ENCODE results near the gene SERGEF.

Gene SERGEF

DNA sequence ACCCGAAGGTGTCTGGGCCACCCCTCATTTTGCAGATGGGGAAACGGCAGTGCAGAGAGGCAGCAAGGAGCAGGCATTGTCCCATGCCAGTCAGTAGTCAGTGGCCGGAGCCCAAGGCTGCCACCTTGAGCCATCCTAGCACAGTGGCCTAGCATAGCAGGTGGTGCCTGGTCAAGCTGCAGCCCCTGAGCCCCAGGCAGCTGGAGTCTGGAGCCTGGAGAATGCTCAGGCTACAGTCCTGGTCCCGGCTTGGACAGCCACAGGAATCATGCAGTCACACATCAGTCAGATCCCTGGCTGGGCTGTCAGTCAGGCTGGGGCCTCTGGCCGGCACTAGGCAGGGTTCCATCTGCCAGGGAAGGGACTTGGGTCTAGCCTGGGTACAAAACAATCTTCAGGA is 259.7 kb downstream of the SERGEF start:
- DNase-seq (ENCODE audit: low read depth in 2 of 2, low spot score in 1 of 2), result no peak

DNA sequence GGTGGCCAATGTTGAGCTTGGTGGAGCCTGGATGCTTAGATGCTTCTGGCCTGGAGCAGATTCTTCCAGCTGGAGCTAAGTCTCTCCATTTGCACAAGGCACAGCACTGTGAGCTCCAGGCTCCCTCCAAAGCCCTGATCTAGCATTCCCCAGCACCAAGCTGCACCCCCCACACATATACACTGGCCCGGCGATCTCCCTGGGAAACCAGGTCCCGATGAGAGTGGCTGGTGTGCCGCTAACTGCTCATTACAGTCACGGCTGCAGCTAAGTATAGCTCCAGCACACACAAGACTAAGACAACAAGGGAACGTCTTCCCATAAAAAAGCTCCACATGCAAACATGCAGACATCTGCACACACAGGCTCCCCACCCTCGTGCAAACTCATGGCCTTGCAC is 260.7 kb downstream of the SERGEF start:
- no peak for DNase-seq (ENCODE audit: low read depth in 2 of 2, low spot score in 1 of 2)

DNA sequence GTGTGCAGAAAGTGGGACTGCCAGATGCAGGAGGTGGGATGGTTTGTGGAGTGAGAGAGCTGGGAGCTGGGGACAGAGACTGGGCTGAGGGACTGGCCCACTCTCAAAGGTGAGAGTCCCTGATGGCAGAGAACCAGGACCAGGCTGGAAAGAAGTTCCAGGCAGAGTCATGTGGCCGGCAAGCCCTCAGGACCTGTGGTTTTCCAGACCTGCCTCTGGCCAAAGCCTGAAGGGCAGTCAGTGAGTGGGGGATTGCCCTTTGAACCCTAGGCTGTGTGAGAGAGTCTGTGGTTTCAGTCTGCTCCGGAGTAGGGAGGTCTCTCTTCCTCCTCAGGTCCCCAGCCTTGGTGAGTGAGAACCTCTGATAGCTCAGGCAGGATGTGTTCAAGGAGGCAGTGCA is 261.3 kb downstream of the SERGEF start:
- no peak for DNase-seq (ENCODE audit: low read depth in 2 of 2, low spot score in 1 of 2)

DNA sequence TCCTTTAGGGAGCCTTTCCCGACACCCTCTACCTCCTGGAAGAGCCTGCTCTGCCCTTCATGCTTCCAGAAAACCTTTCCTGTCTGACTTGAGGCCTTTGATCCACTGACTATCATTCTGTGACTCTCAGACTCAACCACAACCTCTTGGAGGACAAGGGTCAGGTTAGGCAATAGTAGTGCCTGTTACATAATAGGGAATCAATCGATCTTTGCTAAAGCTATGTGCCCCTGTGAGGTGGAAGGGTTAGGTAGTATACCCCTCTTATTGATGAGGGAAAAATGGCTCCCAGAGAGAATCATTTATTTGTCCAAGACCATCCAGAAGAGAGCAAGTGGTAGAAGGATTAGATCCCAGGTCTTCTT is 262.1 kb downstream of the SERGEF start:
- no peak for DNase-seq (ENCODE audit: low read depth in 2 of 2, low spot score in 1 of 2)

DNA sequence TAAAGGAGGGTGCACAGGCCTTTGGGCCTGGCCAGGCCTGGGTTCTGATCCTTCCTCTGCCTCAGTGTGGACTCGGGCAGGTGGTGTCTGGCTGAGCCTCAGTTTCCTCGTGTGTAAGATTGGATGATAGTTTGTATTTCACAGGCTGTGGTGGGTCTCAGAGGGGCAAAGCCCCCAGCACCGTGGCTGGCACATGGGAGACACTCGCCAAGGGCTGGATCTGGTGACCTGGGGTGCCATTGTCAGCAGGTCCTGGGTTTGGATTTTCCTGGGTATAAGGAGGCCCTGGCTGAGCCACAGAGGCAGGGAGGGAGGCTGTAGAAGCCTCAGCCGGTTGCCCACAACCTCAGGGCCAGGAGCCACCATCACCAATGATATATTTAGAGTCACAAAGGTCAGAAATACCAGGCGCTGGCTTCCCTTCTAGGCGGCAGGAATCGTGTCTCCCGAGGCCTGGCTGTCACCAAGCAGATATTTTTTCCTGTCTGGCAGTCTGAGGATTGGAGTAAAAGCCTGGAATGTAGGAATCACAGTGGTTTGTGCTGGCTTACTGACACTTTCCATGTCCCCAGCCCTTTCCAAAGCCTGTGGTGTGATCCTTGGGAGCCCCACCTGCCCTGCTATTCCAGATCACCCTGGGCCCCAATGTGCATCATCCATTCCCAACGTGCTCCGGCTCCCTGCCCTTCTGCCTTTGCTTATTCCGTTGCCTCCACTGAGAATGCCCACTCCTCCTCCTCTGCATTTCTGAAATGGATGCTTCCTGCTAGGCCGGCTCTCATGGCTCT is 262.6 kb downstream of the SERGEF start:
- no peak for DNase-seq (ENCODE audit: low read depth in 2 of 2, low spot score in 1 of 2)

DNA sequence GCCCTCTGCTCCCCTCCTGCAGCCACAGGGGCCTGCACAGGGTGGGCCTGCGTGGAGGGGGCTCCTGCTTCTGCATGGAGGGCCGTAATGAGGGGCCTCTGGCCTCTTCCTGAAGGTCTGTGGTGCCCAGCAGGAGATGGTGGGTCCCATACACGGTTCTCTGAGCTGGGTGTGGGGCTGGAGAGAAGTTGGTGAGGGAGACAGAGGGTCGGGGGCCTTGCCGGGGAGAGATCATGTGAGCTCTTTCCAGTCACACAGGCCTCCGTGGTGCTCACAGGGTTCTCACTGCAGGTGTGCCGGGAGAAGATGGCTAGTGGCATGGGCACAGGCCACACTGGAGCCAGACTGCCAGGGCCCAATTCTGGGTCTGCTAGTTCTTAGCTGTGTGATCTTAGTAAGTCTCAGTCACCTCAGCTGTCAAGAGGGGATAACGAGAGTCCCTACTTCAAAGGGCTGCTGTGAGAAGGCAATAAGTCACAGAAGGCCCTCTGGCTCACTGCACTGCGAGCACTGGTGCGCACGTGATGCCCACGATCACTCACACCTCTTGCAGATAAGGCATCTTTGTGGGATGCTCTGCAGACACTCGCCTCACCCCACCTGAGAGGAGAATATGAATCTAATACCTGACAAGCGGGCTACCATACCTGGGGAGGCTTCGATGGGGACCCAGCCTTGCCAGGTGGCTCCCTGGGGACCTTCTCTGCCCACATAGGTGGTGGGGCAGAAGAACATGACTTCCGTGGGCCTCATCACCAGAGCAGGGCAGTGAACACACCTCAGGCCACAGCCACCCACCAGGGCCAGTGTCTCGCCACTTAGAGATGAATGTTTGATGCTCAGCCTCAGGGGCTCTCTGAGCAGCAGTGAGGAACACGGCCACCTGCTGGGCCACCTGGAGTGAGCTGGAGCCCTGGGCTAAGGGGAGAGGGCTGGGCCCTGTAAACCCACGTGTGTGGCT is 263.8 kb downstream of the SERGEF start:
- DNase-seq (ENCODE audit: low read depth in 2 of 2, low spot score in 1 of 2), result no peak

DNA sequence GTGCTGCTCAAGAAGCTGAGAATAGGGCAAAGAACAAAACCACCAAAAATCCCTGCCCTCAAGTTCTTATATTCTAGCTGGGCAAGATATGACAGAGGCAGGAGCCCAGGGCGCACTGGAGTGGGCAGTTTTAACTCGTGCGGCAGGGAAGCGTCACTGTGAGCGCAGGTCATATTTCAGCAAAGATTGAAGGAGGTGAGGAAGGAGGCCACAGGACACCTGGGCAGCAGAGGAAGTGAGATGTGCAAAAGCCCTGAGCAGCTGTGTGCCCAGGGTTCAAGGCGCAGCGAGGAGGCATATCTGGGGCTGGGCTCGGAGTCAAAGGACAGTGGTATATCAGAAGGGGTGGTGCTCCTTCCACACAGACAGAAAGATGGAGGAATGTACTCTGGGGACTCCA is 264.8 kb downstream of the SERGEF start:
- no peak for DNase-seq (ENCODE audit: low read depth in 2 of 2, low spot score in 1 of 2)

DNA sequence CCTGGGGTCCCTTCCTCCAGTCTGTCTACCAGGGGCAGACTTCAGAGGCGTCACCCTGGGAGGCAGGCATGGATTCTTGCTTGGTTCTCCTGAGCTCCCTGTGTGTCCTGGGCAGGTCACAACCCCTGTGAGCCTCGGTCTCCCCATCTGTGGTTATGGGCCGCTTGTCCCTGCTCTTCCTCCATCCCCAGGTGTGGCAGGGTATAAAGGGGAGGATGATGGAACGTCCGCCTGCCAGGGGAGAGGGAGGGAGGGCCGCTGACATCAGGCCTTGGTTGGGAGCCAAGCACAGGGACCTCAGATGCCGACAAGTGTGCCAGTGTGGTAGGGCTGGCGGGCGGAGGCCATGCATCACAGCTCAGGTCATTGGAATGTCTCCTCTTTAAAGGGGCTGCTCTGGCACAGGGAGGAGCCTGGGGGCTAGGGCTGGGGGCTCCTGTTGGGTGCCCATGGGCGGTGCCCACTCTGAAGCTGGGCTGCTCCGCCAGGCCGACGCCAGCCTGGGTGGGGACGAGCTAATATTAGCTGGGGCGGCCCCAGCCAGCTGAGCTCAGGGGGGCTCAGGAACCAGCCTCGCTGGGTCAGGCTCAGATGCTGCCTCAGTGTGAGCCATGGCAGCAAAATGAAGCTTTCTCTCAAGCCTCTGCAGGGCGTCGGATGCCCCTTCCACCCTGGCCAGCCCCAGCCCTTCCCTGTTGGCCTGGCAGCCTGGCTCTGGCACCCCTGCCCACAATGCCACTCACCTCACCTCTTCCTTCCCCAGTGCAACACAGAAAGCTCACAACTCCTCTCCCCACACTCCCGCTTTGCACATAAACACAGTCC is 265.5 kb downstream of the SERGEF start:
- no peak for DNase-seq (ENCODE audit: low read depth in 2 of 2, low spot score in 1 of 2)

DNA sequence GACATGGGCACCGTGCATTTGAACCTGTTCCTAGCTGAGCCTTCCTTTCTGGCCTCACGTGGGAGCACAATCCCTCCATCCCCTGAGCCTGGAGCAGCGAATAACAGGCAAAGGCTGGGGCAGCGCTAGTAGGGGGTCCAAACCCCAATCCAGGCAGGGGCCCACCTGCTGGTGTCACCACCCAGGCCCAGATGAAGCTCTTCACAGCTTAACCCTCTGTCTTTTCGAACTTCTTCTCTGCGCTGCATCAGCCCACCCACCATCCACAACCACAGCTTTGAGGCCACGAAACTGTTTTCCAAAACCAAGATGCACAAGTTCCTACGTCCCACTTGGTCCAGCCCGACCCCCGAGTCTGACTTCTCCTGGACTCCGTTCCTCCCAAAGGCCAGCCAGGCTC is 266.8 kb downstream of the SERGEF start:
- DNase-seq (ENCODE audit: low read depth in 2 of 2, low spot score in 1 of 2), result no peak

DNA sequence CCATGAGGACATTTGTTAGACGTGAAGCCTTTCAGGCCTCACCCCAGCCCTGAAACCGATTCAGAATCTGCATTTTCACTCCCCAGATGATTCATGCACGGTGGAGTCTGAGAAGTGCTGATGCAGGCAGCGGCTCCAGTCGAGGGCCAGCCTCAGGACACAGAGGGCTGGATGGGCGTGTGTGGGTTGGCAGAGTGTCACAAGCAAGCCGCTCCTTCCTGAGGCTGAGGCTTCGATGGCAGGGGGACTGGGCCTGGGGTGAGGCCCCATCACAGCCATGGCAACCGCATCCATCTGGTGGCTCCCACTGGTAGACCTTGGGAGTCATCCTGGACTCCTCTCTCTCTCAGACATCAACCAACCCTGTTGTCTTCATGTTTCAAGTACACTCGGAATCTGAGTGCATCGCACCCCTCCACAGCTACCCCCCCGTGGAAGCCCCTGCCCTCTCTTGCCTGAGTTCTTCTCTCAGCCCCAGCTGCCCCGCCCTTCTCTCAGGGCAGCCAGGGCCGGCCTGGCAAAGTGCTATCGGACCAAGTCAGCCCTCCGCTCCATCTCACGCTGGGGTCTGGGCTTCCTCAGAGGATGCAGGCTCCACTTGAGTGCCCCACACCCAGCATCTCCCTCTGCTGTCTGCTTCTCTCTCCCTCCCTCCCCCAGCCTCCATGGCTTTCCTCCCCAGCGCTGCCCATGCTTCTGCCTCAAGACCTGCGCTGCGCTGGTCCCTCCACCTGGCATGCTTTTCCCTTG is 267.6 kb downstream of the SERGEF start:
- no peak for DNase-seq (ENCODE audit: low read depth in 2 of 2, low spot score in 1 of 2)

DNA sequence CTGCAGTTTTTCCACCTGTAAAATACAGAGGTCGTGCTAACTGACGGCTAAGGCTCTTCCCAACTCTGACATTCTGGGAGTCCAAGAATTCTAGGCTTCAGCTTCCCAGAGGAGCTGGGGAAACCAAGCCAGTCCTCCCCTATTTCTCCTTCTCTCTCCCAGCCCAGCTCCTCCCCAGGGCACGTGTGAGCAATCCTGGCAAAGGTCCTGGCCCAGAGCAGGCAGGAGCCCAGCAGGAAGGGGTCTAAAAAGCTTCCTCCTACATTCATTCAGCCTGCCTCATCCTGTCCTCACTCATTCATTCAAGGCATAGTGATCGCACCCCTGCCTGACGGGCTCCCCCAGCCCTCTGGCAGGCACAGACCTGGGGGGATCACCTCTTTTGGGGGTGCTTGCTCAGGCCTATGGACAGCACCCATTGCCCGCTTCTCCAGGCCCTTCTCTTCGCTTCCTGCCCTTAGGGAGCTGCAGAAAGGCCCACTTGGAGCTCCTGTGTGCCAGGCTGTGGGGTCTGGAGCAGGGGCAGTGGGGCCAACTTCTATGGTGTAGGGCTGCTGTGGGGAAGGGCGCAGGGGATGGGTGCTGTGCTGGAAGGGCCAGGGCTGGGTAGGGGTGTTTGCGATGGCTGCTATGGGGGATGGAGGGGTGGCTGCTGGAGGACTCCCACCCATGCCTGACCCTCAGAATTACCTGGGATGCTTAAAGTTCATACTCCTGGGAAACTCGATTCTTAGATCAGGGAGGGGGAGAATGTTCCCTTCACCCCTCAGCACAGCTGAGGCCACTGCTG is 268.5 kb downstream of the SERGEF start:
- no peak for DNase-seq (ENCODE audit: low read depth in 2 of 2, low spot score in 1 of 2)

DNA sequence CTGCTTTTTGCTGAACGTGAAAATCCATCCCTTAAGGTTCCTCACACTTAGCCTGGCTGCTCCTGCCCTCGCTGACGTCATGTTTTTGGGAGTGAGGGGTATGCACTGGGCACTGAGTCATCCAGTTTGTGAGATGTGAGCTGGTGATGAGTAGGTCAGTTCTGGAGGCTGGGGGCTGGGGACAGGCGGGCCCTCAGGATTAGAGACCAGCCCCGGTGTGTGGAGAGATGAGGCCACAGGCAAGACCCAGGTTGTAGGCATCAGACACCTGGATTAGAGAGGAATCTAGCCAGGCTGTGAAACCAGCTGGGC is 269.1 kb downstream of the SERGEF start:
- DNase-seq (ENCODE audit: low read depth in 2 of 2, low spot score in 1 of 2), result no peak

DNA sequence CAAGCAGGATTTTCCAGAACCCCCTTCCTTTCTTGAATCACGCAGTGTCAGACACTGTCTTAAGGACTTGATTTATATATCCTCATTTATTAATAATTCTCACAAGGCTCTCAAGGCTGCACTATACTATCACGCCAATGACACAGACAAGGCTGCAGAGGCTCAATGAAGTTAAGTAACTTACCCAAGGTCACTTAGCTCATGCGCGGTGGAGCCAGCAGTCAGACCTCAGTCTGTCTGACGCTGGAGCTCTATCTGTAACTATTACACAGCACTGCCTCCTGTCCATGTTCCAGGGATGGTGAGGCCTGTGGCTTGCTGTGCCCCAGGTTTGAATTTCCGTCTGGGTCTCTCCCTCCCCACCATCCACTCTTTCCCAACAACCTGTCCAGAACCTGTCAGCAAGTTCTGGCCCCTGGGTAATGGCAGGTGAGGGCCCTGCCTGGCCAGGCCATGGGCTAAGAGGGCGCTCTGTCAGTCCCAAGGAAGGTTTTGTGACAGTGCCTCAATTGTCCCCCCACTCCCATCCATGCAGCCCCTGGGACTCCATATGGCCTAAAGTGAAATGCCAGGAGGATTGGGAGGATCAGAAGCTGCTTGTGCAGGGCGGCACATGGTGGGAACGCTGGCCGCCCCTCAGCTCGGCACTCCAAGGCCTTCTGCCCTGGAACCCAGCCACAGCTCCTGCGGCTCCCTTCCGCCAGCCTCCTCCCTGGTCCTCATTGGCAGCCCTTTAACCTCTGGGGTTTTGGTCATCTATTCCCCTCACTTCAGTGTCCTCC is 269.6 kb downstream of the SERGEF start:
- no peak for DNase-seq (ENCODE audit: low read depth in 2 of 2, low spot score in 1 of 2)

DNA sequence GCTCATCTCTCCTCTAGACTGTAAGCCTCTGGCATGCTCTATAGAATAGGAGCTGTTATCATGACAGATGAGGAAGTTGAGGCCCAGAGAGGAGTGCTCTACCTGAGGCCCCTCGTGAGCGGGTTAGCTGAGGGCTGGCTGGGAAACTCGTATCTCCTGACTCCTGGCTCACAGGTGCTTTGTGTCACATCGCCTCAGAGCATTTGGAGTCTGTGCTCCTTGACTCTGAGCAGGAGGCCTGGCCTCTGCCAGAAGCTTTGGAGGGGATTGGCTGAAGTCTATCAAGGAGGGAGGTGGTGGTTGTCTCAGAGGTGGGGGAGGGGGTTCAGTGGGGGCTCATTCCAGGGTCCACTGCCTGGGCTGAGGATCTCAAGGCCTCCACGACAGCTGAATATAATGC is 270.8 kb downstream of the SERGEF start:
- no peak for DNase-seq (ENCODE audit: low read depth in 2 of 2, low spot score in 1 of 2)

DNA sequence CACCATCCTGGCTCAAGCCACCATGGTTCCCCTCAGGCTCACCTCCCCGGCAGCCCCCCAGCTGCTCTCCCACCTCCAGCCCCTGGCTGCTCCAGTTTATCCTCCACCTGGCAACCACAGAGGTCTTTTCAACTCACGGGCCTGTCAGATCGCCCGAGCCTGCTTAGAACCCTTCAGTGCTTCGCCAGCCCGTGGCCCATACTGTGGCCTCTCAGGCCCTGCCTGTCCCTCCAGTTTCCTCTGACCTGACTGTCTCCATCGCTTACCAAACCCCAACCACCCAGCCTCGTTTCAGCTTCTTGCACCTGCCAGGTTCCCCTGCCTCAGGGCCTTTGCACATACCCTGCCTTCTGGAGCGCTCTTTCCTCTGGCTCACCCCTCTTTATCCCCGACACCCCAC is 271.4 kb downstream of the SERGEF start:
- no peak for DNase-seq (ENCODE audit: low read depth in 2 of 2, low spot score in 1 of 2)

DNA sequence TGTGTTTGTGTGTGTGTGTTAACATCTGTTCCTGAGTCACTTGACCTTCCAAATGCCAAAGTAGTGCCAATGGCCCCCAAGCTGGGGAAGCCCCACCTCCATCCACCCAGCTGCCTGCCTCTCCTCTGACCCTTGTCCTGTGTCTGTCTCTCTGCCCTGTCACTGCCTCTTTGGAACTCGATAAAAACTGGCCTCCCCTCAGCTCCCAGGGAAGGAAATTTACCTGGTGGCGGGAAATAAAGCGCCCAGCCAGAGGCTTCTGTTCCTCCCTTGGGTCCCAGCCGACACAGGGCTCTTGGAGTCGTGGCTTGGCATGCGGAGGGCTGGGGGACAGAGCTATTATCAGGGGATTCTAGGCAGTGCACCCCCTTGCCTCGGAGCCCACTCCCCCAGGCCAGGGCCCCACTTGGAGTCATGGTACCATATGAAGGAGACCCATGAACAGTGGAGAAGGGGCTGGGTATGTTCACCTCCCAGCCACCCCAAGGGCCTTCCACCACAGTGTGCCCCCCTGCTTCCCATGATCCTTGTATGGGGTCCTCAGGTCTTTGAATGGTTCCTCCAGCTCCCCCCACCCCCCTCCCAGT is 272.1 kb downstream of the SERGEF start:
- no peak for DNase-seq (ENCODE audit: low read depth in 2 of 2, low spot score in 1 of 2)

DNA sequence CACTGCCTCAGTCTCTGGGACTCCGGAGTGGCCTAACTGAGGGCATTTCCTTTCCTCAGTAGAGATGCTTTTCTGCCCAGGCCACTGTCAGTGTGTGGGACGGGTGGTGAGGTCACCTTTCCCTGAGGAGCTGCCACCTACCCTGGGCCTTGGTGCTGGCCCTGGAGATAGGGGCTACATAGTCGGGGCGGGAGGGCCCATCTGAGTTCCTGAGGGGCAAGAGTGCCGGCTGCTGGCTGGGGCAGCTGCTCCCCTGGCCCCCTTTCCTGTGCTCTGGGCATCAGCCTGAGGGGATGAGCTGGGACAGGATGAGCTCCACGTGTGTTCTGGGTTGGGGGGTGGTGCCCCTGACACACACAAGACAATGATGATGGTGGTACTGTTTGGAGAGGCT is 272.9 kb downstream of the SERGEF start:
- no peak for DNase-seq (ENCODE audit: low read depth in 2 of 2, low spot score in 1 of 2)

DNA sequence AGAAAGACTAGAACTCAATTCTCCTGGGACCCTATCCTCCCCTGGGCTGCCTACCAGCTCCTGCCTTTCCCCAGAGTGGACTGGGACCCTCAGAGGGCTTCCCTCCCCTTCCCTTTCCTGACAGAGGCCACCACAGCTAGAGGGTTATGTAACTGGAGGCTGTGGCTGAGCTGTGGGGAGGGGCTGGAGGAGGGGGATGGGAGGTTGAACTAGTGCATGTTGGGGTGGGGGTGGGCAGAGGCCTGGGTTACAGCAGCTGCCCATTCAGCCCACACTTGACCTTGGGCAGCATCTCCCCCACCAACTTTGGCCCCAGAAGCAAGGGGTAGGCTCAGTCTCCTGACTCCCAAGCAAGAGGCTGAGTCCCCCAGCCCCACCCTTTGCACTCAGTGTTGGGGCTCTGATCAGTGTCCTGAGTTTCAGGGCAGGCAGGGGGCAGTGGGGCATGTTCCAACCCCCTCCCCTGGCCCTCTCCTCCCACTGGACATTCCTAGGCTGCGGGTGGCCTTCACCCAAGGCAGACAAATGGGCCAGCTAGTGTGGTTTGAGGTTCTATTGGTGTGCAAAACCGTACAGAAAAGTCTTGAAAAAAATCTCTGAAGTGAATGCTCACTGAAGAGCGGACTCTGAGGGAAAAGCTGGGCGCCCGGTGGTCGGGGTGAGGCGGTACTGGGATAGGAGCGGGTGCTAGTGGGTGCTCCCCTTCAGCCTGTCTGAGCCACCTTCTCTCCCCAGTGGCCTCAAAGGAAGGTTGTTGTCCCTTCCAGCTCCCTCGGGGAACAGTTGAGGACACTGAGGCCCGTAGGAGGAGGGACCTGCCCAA is 274.5 kb downstream of the SERGEF start:
- no peak for DNase-seq (ENCODE audit: low read depth in 2 of 2, low spot score in 1 of 2)

Measured in stimulated activated CD8-positive, alpha-beta memory T cell treated with anti-CD3 and anti-CD28 coated beads, Interleukin-4, amount 100 ng/mL, for 1 hour (primary cell).